ENCODE results near the gene BACH2.
"Not testable (repeated sequence)": the region's sequence is repeated elsewhere in the genome, so short reads cannot be mapped to it uniquely, and the experiment has no call there.

The BACH2 gene

DNA sequence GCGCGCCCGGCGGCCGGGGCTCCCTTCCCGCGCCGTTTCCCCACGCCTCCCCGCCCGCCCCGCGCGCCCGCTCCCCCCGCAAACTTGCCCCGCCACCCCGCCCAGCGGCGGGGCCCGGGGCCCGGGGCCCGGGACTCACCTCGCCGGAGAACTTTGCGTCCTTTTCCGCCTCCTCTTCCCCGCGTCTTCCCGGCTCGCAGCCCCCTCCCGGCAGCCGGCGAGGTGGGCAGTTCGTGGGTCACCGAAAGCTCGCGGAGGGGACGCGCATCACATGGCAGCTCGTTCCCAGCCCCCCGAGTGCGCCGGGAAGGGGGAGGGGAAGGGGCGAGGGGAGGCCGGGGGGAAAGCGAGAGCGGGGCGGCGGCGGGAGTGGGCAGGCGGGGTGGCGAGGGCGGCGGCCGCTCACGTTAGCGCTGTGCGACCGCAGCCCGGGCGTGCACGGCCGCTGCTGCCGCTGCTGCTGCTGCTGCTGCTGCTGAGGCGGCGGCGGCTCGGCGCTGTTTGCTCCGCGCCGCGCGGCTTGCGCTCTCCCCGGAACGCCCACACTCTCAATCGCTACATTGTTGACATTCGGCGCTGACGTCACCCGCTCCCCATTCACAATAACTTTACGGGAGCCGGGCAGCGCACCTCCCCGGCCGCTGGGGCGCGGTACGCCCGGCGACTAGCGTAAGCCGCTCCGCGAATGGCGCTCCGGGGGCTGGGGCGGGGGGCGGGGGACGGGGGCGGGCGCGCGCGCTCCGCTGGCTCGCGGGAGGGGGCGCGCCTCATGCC, at the start of gene BACH2:
TSS of gene BACH2 (minus strand) at position 503 of the 774 bp plus-strand sequence. CDS start 287,999 bp downstream, outside the sequence.
- DNase-seq = peak; percentile 82 to 87

DNA sequence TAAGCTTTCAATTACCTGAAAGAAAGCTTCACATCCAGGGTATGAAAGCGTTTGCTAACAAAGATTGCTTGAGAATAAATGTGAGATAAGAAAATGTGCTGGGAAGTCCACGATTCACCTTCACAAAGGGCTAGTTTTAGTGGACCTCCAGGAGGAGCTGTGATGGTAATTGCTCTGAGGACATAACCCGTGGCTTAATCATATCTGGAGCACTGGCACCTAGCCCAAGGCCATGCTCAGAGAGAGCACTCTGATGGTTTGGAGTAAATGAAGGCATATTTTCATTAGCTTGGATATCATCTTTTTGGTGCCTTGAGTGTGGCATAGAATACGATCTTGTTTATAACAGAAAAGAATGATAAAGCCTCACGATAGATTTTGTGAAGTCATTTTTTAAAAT, 46.9 kb upstream of the BACH2 start:
- DNase-seq = no peak

DNA sequence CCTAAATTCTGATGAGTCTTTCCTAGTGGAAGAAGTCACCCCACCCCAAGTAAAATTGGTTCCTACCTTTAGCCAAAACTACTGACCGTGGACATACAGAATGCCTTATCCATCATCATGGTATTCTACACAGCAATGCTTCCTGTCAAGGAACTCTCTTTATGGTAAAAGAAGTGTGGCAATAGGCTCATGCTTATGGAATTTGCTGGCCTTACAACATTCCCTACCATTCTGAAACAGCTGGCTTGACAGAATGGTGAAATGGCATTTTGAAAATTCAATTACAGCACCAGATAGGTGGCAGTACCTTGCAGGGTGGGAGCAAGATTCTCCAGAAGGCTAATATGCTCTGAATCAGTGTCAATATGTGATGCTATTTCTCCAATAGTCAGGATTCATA, 41.8 kb upstream of the BACH2 start:
- no peak for DNase-seq

DNA sequence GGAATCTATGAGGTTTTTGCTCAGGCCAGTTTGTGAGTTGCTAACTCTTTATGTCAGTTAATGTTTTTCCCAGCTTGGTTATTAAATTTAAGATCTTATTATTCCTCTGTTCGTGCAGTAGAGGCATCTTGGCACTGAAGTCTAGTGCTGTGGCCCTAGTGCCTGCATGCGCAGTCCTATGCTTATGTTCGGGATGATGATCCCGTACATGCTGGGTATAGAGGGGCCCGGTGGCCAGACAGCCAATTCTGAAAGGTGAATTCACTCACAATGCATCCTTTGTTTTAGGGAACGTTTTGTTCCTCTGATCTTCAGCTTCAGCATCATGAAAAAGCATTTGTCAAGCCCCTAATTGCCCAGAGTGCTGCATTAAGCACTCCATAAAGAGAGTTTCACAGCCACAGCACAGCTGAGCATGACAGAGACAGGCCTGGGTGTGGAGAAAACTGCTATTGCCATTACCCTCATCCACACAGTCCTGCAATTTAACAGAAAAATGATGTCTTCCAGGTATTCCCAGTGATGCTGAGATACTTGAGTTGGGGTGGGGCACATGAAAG, 39.8 kb upstream of the BACH2 start:
- no peak for DNase-seq

- DNase-seq = no peak
Measured at GRCh38 chr6:90333928-90334327, 37.3 kb upstream of the BACH2 start.

DNA sequence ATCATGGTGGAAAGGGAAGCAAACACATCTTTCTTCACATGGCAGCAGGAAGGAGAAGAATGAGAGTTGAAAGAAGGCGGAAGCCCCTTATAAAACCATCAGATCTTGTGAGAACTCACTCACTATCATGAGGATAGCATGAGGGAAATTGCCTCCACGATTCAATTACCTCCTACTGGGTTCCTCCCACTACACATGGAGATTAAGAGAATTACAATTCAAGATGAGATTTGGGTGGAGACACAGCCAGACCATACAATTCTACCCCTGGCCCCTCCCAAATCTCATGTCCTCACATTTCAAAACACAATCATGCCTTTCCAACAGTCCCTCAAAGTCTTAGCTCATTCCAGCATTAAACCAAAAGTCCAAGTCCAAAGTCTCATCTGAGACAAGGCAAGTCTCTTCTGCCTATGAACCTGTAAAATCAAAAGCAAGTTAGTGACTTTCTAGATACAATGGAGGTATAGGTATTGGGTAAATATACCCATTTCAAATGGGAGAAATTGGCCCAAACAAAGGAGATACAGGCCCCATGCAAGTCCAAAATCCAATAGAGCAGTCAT, 36.4 kb upstream of the BACH2 start:
- not testable (repeated sequence) for DNase-seq

GRCh38 chr6:90329386-90330077, 32.9 kb upstream of the BACH2 start:
- no peak for DNase-seq

- no peak for DNase-seq
Measured at GRCh38 chr6:90328004-90328403, 31.4 kb upstream of the BACH2 start.

GRCh38 chr6:90326404-90327057, 29.9 kb upstream of the BACH2 start:
- DNase-seq = no peak

DNA sequence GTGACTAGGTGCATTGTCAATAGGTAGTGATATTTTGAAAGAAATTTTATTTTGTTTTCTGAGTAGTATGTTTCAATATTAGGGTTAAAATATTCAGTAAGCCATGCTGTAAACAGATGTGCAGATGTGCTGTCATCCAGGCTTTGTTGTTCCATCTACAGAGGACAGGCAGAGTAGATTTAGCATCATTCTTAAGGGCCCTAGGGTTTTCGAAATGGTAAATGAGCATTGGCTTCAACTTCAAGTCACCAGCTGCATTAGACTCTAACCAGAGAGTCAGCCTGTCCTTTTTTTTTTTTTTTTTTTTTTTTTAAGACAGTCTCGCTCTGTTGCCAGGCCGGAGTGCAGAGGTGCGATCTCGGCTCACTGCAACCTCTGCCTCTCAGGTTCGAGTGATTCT, 27.1 kb upstream of the BACH2 start:
- no peak for DNase-seq

GRCh38 chr6:90322976-90323474, 26.4 kb upstream of the BACH2 start:
- no peak for DNase-seq

GRCh38 chr6:90319979-90320685, 23.5 kb upstream of the BACH2 start:
- DNase-seq = no peak

DNA sequence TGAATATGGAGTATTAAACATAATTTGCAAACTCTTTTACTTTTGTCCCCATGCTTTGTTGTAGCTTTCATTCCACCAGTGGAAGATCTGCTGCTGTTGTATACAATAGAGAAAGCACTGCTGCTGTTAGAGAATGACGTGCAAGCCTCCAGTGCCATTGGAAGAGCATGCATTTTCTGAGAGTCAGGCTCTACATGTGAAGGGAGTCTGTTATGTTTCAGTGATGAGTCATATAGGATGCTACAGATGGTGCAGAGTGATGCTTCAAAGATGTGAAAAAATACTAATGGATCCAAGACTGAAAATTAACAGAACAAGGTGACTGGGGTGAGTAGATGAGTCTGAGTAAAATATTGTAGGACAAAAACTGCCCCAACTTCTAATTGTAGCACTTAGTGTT, 22.4 kb upstream of the BACH2 start:
- DNase-seq = no peak

DNA sequence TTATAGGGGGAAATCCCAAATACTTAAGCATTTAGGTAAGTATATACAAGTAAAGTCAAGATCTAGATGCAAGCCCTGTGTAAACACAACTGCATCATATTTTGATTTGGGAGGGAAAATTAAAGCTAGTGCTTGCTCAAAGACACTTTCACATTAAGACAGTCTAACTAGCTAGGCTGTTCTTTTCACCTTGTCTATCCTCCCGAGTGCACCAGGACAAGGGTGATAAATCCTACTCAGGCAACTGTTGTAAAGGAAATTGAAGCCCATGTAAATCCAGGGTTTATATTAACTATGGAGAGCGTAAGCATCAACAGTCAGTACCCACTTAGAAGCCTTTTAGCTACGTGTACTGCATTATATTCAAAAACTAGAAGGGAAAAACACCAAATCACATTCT, 19.3 kb upstream of the BACH2 start:
- DNase-seq = no peak

GRCh38 chr6:90315354-90315950, 18.8 kb upstream of the BACH2 start:
- DNase-seq = no peak

DNA sequence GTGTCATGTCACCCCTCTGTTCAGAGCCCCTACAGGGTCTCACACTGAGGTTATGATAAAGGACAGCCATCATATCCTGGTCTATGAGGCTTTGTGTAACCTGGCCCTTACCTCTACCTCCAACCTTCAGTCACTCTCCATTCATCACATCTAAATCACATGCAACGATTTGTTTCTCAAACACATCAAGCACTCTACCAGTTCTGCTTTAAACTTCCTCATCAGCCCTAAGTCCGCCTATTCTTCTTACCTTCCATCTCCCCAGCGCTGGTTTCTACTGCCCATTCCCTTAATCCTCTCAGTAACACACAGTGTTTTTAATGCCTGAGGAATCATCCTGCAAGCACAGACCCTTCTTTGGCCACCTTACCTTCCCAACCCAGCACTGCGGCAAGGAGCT, 17.9 kb upstream of the BACH2 start:
- no peak for DNase-seq

DNA sequence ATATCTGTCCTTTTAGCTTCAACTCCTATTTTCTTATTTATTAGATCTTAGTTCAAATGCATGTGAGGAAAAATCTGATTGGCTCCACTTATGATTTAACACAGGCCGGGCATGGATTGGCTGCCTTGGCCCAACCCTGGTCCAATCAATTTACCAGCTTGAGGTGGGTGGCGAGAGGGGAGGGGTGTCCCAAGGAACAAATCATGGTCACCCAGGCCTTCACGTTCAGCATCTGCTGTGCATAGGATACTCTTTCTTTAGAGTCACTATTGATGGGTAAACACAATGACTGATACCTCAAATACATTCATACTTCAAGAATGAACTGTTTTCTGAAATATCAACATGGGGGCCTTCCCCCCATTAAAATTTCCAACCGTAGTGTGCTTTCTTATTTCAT, 14.9 kb upstream of the BACH2 start:
- DNase-seq = no peak

GRCh38 chr6:90305800-90306448, 9.3 kb upstream of the BACH2 start:
- DNase-seq = no peak

- no peak for DNase-seq
Measured at GRCh38 chr6:90304308-90304707, 7.7 kb upstream of the BACH2 start.

DNA sequence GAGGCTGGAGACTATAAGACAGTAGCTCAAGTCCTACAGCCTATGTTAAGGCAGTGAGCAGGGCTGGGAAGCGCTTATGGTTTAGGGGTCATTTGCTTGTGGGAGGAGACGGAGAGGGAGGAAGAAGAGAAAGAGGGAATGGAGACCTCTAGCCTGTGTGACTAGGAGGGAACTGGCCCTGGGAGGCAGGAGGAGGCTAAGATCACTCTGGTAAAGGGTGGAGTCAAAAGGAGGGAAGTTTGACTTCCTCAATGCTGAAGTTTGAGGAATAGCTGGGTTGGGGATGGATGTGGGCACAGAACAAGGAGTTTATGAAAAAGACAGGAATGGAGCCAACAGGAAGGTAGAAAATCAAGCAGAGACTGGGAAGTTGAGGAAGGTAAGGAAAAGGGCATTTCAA, 6.4 kb upstream of the BACH2 start:
- no peak for DNase-seq

- DNase-seq = no peak
Measured at GRCh38 chr6:90302320-90302719, 5.7 kb upstream of the BACH2 start.

GRCh38 chr6:90301816-90302215, 5.2 kb upstream of the BACH2 start:
- no peak for DNase-seq
